GM21717 (cell line): ENCODE data around the gene KRTAP9-9.
"Not testable (repeated sequence)": the region's sequence is repeated elsewhere in the genome, so short reads cannot be mapped to it uniquely, and the experiment has no call there.

Experiments used
- ATAC-seq: cut with Tn5 transposase; IDR thresholded peaks from one replicate; pipeline ENCODE4 v1.9.1; 2021; ENCODE audit warnings: mild to moderate bottlenecking, moderate library complexity; ENCODE audit not compliant: unreplicated experiment

Gene KRTAP9-9

DNA sequence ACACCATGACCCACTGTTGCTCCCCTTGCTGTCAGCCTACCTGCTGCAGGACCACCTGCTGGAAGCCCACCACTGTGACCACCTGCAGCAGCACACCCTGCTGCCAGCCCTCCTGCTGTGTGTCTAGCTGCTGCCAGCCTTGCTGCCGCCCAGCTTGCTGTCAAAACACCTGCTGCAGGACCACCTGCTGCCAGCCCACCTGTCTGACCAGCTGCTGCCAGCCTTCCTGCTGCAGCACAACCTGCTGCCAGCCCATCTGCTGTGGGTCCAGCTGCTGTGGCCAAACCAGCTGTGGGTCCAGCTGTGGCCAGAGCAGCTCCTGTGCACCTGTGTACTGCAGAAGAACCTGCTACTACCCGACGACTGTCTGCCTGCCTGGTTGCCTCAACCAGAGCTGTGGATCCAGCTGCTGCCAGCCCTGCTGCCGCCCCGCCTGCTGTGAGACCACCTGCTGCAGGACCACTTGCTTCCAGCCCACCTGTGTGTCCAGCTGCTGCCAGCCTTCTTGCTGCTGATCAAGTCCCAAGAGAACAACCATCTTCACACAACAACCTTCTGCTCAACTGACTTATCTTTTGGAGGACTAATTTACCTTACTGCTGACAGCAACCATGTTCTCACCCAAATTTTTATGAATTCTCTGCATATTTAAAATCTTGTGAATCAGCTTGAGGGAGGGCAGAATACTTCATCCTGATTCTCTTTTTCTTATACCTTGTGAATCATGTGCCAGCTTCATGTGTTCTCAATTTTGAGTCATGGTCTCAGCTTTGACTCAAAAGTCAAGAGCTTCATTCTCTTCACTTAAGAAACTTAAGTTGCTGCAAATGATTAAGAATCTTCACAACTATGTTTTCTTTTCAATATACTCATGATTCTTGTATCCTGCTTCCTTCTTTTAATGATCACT, at the start of gene KRTAP9-9:
Gene KRTAP9-9 (plus strand): TSS at position 4 of the 910 bp plus-strand sequence.
- not testable (repeated sequence) for ATAC-seq

DNA sequence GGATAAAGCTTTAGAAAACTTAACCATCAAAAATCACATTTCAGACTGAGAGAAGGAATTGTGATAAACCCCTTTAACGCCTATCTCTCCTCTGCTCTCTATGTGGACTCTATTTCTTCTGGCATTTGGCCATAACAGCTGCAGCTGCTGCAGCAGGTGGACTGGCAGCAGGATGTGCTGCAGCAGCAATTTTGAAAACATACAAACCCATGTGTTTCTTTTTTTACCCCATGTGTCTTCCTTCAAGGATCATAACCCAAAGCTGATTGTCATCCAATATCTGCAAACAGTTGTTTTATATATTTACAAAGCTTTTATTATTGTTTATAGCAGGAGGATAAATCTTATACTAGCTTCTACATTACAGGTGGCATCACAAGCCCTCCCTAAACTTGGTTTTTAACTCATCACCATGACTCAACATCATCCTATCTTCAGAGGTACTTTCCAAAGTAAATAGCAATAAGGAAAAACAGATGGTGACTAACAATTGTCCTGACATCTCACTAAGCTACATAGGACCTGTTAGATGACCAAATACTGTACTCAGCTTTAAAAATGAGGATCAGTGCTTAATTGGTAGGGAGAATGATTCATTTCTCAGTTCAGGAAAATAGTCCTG, 43.2 kb upstream of the KRTAP9-9 start:
- no peak for ATAC-seq

DNA sequence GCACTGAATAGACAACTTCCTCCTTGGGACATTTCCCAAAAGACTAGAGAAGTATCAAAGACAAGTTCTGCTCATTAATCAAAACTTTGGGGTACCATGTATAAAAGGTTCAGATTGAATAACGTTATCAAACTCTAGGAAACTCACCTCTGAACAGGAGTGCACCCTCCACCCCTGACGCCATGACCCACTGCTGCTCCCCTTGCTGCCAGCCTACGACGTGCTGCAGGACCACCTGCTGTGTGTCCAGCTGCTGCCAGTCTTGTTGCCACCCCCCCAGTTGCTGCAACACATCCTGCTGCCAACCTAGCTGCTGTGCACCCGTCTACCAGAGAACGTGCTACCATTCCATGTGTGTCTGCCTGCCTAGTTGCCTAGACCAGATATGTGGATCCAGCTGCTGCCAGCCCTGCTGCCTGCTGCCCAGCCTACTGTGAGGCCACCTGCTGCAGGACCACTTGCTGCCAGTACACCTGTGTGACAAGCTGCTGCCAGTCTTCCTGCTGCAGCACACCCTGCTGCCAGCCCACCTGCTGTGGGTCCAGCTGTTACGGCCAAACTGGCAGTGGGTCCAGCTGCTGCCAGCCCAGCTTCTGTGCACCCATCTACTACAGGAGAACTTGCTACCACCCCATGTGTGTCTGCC, 42.5 kb upstream of the KRTAP9-9 start:
- no peak for ATAC-seq

DNA sequence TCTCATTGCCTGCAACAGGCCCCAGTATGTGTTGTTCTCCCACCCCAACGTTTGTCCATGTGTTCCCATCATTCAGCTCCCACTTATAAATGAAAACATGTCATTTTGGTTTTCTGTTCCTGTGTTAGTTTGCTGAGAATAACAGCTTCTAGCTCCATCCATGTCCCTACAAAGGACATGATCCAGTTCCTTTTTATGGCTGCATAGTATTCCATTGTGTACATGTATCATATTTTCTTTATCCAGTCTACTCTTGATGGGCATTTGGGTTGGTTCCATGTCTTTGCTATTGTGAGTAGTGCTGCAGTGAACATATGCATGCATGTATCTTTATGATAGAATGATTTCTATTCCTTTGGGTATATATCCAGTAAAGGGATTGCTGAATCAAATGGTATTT, 39.5 kb upstream of the KRTAP9-9 start:
- ATAC-seq: no peak

DNA sequence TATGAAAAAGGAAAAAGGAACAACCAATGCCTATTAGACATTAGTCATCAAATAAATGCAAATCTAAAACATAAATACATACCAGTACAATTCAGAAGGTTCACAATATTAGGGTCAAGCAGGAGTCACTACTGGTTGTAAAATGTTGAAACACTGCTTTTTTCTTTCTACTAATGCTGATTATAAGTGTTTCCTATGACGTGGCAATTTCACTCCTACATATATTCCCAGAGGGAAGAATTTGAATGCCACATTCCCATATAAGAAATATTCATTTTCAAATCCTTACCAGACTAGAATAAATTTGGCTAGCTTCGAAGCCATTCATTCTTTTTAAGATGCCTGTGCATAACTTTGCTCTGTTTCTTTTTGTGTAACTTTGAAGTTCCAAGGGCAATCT, 31.4 kb upstream of the KRTAP9-9 start:
- ATAC-seq: no peak

DNA sequence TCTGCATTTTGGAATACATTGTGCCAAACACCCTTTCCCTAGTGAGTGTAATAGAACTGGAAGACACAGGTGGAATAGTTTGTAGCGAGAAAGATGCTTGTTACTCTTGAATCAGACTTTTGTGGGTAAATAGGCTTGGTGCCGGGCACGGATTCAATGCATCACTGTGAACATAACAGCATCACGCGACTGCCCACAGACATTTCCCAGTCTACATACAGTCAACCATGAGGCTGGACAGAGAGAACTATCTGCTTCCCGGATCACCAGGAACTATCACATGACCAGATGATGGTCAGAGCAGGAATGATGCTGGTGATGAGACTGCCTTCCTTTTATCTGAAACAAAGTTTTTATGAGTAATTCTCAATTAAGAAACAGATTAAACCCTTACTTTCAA, 29.1 kb upstream of the KRTAP9-9 start:
- ATAC-seq: no peak

DNA sequence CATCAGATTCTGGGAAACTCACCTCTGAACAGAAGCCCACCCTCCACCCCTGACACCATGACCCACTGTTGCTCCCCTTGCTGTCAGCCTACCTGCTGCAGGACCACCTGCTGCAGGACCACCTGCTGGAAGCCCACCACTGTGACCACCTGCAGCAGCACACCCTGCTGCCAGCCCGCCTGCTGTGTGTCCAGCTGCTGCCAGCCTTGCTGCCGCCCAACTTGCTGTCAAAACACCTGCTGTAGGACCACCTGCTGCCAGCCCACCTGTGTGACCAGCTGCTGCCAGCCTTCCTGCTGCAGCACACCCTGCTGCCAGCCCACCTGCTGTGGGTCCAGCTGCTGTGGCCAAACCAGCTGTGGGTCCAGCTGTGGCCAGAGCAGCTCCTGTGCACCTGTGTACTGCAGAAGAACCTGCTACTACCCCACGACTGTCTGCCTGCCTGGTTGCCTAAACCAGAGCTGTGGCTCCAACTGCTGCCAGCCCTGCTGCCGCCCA, 28.5 kb upstream of the KRTAP9-9 start, which contains the start of gene KRTAP9-2:
Gene KRTAP9-2 (plus strand): TSS at position 51 of the 498 bp plus-strand sequence. CDS start 7 bp downstream, at position 58.
- ATAC-seq: not testable (repeated sequence)

DNA sequence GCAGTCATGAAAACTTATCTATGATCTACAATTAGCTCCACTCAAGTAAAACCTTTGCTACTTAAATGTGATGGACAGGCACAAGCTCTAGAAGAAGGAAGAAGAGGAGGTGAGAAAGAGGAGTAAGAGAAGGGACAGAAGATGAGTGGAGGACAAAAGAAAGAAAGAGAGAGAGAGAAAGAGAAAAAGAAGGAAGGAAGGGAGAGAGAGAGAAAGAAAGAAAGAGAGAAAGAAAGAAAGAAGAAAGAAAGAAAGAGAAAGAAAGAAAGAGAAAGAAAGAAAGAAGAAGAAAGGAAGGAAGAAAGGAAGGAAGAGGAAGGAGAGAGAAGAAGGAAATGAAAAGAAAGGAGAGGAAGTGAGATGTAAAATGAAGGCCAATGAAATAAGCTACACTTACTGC, 25.1 kb upstream of the KRTAP9-9 start:
- ATAC-seq: no peak

DNA sequence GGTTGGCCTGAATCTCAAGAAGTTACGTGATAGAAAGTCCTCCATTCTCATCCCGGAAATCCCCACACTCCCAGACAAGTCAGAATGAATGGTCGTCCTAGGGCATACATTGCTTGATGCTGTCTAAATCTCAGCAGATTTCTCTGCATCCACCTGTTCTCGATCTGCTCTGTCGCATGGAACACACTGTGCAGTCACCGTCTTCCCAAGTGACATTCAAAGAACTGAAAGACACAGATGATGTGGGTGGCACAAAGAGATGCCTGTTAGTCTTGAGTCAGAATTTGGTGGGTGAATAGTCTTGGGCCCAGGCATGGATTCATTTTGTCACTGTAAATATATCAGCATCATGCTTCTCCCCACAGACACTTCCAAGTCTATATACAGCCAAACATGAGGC, 23.5 kb upstream of the KRTAP9-9 start:
- no peak for ATAC-seq

DNA sequence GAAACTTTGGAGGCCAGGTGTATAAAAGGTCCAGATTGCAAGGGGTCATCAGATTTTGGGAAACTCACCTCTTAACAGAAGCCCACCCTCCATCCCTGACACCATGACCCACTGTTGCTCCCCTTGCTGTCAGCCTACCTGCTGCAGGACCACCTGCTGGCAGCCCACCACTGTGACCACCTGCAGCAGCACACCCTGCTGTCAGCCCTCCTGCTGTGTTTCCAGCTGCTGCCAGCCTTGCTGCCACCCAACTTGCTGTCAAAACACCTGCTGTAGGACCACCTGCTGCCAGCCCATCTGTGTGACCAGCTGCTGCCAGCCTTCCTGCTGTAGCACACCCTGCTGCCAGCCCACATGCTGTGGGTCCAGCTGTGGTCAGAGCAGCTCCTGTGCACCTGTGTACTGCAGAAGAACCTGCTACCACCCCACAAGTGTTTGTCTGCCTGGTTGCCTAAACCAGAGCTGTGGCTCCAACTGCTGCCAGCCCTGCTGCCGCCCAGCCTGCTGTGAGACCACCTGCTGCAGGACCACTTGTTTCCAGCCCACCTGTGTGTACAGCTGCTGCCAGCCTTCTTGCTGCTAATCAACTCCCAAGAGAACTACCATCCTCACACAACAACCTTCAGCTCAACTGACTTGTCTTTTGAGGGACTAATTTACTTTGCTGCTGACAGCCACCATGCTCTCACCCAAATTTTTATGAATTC, 22.6 kb upstream of the KRTAP9-9 start, which contains the start of gene KRTAP9-3:
Gene KRTAP9-3 (plus strand): TSS at position 51 of the 707 bp plus-strand sequence. CDS start 53 bp downstream, at position 104.
- not testable (repeated sequence) for ATAC-seq

DNA sequence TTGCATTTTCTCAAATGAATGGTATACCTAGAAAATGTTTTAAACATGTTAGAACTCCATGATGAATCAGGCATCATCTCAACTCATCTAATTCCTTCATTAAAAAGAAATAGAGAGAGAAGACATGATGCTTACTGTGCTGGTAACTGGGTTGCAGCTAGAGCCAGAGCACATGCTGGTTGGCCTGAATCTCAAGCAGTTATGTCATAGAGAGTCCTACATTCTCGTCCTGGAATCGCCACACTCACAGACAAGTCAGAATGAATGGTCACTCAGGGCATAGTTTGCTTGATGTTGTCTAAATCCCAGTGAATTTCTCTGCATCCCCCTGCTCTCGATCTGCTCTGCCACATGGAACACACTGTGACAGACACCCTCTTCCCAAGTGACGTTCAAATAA, 18.1 kb upstream of the KRTAP9-9 start:
- not testable (repeated sequence) for ATAC-seq

DNA sequence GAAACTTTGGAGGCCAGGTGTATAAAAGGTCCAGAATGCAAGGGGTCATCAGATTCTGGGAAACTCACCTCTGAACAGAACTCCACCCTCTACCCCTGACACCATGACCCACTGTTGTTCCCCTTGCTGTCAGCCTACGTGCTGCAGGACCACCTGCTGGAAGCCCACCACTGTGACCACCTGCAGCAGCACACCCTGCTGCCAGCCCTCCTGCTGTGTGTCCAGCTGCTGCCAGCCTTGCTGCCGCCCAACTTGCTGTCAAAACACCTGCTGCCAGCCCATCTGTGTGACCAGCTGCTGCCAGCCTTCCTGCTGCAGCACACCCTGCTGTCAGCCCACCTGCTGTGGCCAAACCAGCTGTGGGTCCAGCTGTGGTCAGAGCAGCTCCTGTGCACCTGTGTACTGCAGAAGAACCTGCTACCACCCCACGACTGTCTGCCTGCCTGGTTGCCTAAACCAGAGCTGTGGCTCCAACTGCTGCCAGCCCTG, 17.2 kb upstream of the KRTAP9-9 start, which contains the start of gene KRTAP9-8:
Gene KRTAP9-8 (plus strand): TSS at position 51 of the 489 bp plus-strand sequence. CDS start 53 bp downstream, at position 104.
- ATAC-seq: not testable (repeated sequence)

DNA sequence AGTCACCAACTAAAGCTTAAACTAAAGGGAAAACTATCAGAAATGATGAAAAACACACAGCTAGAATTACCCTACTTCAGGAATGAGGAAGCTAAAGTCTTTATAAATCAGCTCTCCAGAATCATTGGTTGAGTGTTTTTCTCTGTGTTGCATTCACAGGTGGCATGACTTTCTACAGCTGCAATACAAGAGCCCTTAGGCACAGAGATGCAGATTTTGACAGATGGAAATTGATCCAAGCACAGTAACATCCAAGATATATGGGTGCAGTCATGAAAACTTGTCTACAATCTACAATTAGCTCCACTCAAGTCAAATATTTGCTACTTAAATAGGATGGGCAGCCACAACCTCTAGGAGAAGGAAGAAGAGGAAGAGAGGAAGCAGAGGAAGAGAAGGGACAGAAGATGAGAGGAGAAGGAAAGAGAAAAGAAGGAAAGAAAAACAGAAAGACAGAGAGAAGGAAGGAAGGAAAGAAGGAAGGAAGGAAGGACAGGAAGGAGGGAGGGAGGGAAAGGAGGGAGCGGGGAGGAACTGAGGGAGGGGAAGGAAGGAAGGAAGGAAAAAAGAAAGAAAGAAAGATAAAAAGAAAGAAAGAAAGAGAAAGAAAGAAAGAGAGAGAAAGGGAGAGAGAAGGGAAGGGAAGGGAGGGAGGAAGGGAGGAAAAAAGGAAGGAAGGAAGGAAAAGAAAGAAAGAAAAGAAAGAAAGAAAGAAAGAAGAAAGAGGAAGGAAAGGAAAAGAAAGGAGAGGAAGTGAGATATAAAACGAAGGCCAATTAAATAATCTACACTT, 8.0 kb upstream of the KRTAP9-9 start:
- ATAC-seq: not testable (repeated sequence)

DNA sequence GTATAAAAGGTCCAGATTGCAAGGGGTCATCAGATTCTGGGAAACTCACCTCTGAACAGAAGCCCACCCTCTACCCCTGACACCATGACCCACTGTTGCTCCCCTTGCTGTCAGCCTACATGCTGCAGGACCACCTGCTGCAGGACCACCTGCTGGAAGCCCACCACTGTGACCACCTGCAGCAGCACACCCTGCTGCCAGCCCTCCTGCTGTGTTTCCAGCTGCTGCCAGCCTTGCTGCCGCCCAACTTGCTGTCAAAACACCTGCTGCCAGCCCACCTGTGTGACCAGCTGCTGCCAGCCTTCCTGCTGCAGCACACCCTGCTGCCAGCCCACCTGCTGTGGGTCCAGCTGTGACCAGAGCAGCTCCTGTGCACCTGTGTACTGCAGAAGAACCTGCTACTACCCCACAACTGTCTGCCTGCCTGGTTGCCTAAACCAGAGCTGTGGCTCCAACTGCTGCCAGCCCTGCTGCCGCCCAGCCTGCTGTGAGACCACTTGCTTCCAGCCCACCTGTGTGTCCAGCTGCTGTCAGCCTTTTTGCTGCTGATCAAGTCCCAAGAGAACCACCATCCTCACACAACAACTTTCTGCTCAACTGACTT, 5.4 kb upstream of the KRTAP9-9 start, which contains the start of gene KRTAP9-4:
Gene KRTAP9-4 (plus strand): TSS at position 51 of the 604 bp plus-strand sequence. CDS start 34 bp downstream, at position 85.
- not testable (repeated sequence) for ATAC-seq

DNA sequence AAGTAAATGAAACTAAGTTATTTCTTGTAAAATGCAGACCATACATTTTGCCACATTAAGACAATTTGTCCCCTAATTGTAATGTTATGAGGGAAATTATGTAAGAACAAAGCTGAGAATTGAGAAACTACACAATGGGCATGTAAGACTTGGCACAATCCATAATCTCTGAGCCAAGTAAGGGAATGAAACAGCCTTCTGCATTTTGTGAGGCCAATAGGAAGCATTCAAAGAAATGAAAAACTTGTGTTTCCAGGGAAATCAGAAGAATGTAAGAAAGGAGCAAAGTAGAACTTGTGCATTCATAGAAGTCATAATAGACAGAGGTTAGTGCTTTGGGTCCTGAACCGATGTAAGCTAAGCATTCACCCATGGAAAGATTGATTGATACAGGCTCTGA, 3.9 kb upstream of the KRTAP9-9 start:
- ATAC-seq: no peak

DNA sequence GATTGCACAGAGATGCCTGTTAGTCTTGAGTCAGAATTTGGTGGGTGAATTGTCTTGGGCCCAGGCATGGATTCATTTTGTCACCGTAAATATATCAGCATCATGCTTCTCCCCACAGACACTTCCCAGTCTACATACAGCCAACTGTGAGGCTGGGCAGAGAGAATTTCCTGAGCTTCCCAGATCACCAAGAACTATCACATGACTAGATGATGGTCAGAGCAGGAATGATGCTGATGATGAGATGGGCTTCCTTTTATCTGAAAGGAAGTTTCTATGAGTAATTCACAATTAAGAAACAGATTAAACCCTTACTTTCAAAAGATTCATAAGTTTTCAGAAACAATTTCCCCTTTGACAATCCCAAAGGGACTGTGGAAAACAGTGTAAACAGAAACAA, 323 bp upstream of the KRTAP9-9 start:
- ATAC-seq: no peak

DNA sequence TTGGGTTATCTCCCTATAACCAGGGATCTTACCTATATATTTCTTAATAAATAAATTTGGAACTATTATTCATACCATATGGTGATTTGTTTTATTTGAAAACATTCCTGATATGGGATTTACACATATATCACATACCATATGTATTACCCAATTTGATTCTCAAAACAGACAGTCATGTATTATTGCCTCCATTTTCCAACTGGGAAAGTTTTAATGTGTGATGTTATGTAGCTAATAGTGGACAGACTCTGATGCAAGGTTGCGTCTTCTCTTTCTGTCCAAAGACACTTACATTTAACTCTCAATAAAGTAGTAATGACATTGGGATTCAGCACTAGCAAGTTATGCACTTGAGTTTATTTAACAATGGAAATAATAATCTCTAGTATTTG, 1.1 kb downstream of the KRTAP9-9 start:
- no peak for ATAC-seq

DNA sequence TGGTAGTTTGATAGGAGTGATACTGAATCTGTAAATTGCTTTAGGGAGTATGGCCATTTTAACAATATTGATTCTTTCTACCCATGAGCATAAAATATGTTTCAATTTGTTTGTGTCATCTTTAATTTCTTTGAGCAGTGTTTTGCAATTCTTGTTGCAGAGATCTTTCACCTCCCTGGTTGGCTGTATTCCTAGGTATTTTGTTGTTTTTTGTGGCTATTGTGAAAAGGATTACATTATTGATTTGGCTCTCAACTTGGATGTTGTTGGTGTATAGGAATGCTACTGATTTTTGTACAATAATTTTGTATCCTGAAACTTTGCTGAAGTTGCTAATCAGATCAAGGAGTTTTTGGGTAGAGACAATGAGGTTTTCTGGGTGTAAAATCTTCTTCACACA, 3.2 kb downstream of the KRTAP9-9 start:
- ATAC-seq: no peak

DNA sequence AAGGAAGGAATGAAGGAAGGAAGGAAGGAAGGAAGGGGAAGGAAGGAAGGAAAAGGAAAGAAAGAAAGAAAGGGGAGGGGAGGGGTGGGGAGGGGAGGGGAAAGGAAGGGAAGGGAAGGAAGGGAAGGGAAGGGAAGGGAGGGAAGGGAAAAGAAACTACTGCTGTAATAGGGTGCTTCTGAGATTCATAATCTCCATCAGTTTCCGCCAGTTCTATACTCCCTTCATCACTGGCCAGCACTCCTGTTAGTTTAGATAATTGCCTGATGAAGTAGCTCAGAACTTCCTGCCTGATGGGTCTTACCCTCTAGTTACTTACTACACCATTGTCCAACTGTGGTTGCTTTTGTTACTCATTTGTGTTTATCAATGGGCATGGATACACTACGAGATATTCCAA, 8.0 kb downstream of the KRTAP9-9 start:
- ATAC-seq: no peak
